Measurements from ENCODE around the gene EXO1. TPM values are rescaled to one million over a fixed set of nuclear protein-coding genes. Genes with fewer than 3 reads are reported as not detected.

Gene EXO1
- total RNA-seq, 1 experiment from 2014 or later, result 32.9 TPM

GRCh38 chr1:241834733-241835377 lies 13.1 kb upstream of the EXO1 start:
- ChIA-PET POLR2A (interaction anchor here (0.6 kb wide), 1 partner anchor 224 kb away, joined by 3 read pairs; no protein-coding TSS in a partner anchor), RAD21 (ENCODE audit: low non-redundant PET in 1 of 2, low total read pairs in 2 of 2, uncharacterized antibody in 2 of 2, unreplicated experiment in 2 of 2) (no interaction called here), CTCF (interaction anchor here (1.3 kb wide), 1 partner anchor 224 kb away, joined by 10 read pairs; no protein-coding TSS in a partner anchor)
- H3K4me3 ChIP-seq (replicated peaks in 1 of 2; ENCODE audit: low read depth in 1 of 2, low read length in 2 of 2), result no peak overlapping the region
- H2AFZ ChIP-seq (ENCODE audit: low read depth, low read length, poor library complexity, severe bottlenecking), result no peak overlapping the region
- no peak overlapping the region for H3K9ac ChIP-seq (ENCODE audit: low read length)
- TF ChIP-seq EZH2 (IDR thresholded peaks at IDR 0.05) (no peak), YY1 (IDR thresholded peaks at IDR 0.05; ENCODE audit: extremely low read depth, insufficient replicate concordance, low read depth, low read length) (no peak), FOSL1 (IDR thresholded peaks at IDR 0.05; ENCODE audit: low read depth) (no peak), POLR2AphosphoS5 (IDR thresholded peaks at IDR 0.05; ENCODE audit: low read depth, low read length) (no peak), TCF7L2 (IDR thresholded peaks at IDR 0.05; ENCODE audit: borderline replicate concordance, extremely low read depth, insufficient read depth, insufficient read length) (no peak), ZFX (IDR thresholded peaks at IDR 0.05) (no peak), EZH2phosphoT487 (IDR thresholded peaks at IDR 0.05; ENCODE audit: borderline replicate concordance) (no peak), SP1 (IDR thresholded peaks at IDR 0.05; ENCODE audit: low read depth) (no peak), CTCF (IDR thresholded peaks at IDR 0.05 in 2 of 3, conservative IDR thresholded peaks at IDR 0.05 in 1 of 3; ENCODE audit: borderline replicate concordance in 1 of 3, insufficient read depth in 1 of 3, low read depth in 2 of 3, low read length in 2 of 3) (peak; percentile 63 to 70 (median 66); a peak in 5 of 6 replicates), SRF (IDR thresholded peaks at IDR 0.05; ENCODE audit: low read depth) (no peak), ATF3 (IDR thresholded peaks at IDR 0.05) (no peak), CBX3 (IDR thresholded peaks at IDR 0.05; ENCODE audit: low read depth) (no peak), RAD21 (IDR thresholded peaks at IDR 0.05; ENCODE audit: low read depth) (peak; percentile 79), CEBPB (IDR thresholded peaks at IDR 0.05; ENCODE audit: low read depth) (no peak), EGR1 (IDR thresholded peaks at IDR 0.05; ENCODE audit: low read depth) (no peak), POLR2A (IDR thresholded peaks at IDR 0.05; ENCODE audit: borderline replicate concordance, extremely low read depth, insufficient read depth, insufficient read length) (no peak)
- TF ChIP-seq, protein P1, sequence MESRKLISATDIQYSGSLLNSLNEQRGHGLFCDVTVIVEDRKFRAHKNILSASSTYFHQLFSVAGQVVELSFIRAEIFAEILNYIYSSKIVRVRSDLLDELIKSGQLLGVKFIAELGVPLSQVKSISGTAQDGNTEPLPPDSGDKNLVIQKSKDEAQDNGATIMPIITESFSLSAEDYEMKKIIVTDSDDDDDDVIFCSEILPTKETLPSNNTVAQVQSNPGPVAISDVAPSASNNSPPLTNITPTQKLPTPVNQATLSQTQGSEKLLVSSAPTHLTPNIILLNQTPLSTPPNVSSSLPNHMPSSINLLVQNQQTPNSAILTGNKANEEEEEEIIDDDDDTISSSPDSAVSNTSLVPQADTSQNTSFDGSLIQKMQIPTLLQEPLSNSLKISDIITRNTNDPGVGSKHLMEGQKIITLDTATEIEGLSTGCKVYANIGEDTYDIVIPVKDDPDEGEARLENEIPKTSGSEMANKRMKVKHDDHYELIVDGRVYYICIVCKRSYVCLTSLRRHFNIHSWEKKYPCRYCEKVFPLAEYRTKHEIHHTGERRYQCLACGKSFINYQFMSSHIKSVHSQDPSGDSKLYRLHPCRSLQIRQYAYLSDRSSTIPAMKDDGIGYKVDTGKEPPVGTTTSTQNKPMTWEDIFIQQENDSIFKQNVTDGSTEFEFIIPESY (IDR thresholded peaks at IDR 0.05; ENCODE audit: extremely low read depth, insufficient replicate concordance, low read length), result no peak
- intact Hi-C loops (cut with micrococcal nuclease), result loop anchor here (1.0 to 2.0 kb wide), 2 partner anchors 224 to 304 kb away; no protein-coding TSS in a partner anchor
- H3K9me2 ChIP-seq (ENCODE audit: insufficient read depth), result no peaks in the 10 kb centered on the region
- ATAC-seq, result peak; percentile 67
- peak; percentile 26 for DNase-seq (ENCODE audit: low read depth, low spot score)
- H3K27ac ChIP-seq (ENCODE audit: low read depth, low read length), result no peak overlapping the region
- H3K36me3 ChIP-seq (ENCODE audit: control insufficient read depth in 1 of 2, insufficient read depth in 2 of 2, low read length in 2 of 2), result no peaks in the 10 kb centered on the region
- no peaks in the 10 kb centered on the region for H3K4me1 ChIP-seq (ENCODE audit: control insufficient read depth in 1 of 2, insufficient read depth in 2 of 2, low read length in 2 of 2)
- no TSS peak for BruUV-seq (replicated peaks)
- no peaks in the 10 kb centered on the region for H3K9me3 ChIP-seq (ENCODE audit: control insufficient read depth in 1 of 2, insufficient read depth in 1 of 2, low read depth in 1 of 2, low read length in 2 of 2)
- no peak overlapping the region for H3K4me2 ChIP-seq (ENCODE audit: low read length)
- no peaks in the 10 kb centered on the region for H4K20me1 ChIP-seq (ENCODE audit: insufficient read depth)
- no peaks in the 10 kb centered on the region for H3K79me2 ChIP-seq (ENCODE audit: insufficient read depth, low read length)
- no peaks in the 10 kb centered on the region for H3K27me3 ChIP-seq (ENCODE audit: insufficient read depth, low read length)

Measured in HCT116 (cell line).